WERI-Rb-1 (cell line): Measurements from ENCODE around the gene BAZ1A.

Experiments
- DNase-seq: peaks from one replicate; pipeline ENCODE4 v3.0.0-alpha.2; 2020
- H3K27ac ChIP-seq: fragments of 250-450 bp; sonication (Bioruptor Pico); 2 replicates; pipeline ENCODE4 v1.5.1; 2020; ENCODE audit warnings: mild to moderate bottlenecking, moderate library complexity
- H3K27me3 ChIP-seq: fragments of 250-450 bp; sonication (Bioruptor Pico); 2 replicates; pipeline ENCODE4 v1.5.1; 2021; ENCODE audit warnings: mild to moderate bottlenecking, low read depth, moderate library complexity; ENCODE audit not compliant: insufficient read depth, severe bottlenecking
- H3K36me3 ChIP-seq: fragments of 250-450 bp; sonication (Bioruptor Pico); 2 replicates; pipeline ENCODE4 v1.5.1; 2020; ENCODE audit warnings: mild to moderate bottlenecking, moderate library complexity
- H3K4me3 ChIP-seq: 2 replicates; pipeline ENCODE4 v1.5.1; 2011; ENCODE audit warnings: low read depth, mild to moderate bottlenecking, control low read depth, low read length
- H3K9me3 ChIP-seq: fragments of 250-450 bp; sonication (Bioruptor Pico); 2 replicates; pipeline ENCODE4 v1.5.1; 2021; ENCODE audit warnings: mild to moderate bottlenecking, moderate library complexity; ENCODE audit not compliant: severe bottlenecking
- CTCF ChIP-seq: IDR thresholded peaks from 2 replicates; pipeline ENCODE4 v1.5.1; 2011; ENCODE audit warnings: low read depth, mild to moderate bottlenecking, control low read depth, inconsistent platforms, low read length

BAZ1A gene

GRCh38 chr14:34875031-34875922 is at the start of gene BAZ1A:
Gene BAZ1A, minus strand, starts transcription at chr14:34875360. Its CDS starts 756 bp downstream, at chr14:34874604.
- Histone ChIP-seq H3K4me3 (peak within 1 kb of the TSS; percentile 93), H3K27me3 (no peaks in the 10 kb centered on the region), H3K27ac (peak within 1 kb of the TSS; percentile 95), H3K36me3 (peaks cover 27% of the 10 kb centered on the region), H3K9me3 (no peaks in the 10 kb centered on the region)
- DNase-seq, result peak; percentile 77
- no peak for TF ChIP-seq CTCF

GRCh38 chr14:34920339-34920738 is 45.2 kb upstream of the BAZ1A start:
- H3K4me3 ChIP-seq, result no peak overlapping the region
- no peaks in the 10 kb centered on the region for H3K9me3 ChIP-seq
- no peak for DNase-seq
- H3K36me3 ChIP-seq, result no peaks in the 10 kb centered on the region
- no peak for TF ChIP-seq CTCF
- H3K27me3 ChIP-seq, result no peaks in the 10 kb centered on the region
- H3K27ac ChIP-seq, result no peak overlapping the region

GRCh38 chr14:34913619-34914018 is 38.5 kb upstream of the BAZ1A start:
- H3K4me3 ChIP-seq, result no peak overlapping the region
- no peaks in the 10 kb centered on the region for H3K27me3 ChIP-seq
- no peak overlapping the region for H3K27ac ChIP-seq
- no peak for DNase-seq
- H3K9me3 ChIP-seq, result no peaks in the 10 kb centered on the region
- no peaks in the 10 kb centered on the region for H3K36me3 ChIP-seq
- TF ChIP-seq CTCF, result no peak

GRCh38 chr14:34912966-34913365 is 37.8 kb upstream of the BAZ1A start:
- H3K4me3 ChIP-seq, result no peak overlapping the region
- H3K36me3 ChIP-seq, result no peaks in the 10 kb centered on the region
- no peak overlapping the region for H3K27ac ChIP-seq
- no peak for TF ChIP-seq CTCF
- H3K27me3 ChIP-seq, result no peaks in the 10 kb centered on the region
- DNase-seq, result no peak
- no peaks in the 10 kb centered on the region for H3K9me3 ChIP-seq

- H3K4me3 ChIP-seq, result no peak overlapping the region
- no peaks in the 10 kb centered on the region for H3K9me3 ChIP-seq
- no peak for DNase-seq
- H3K36me3 ChIP-seq, result no peaks in the 10 kb centered on the region
- no peak for TF ChIP-seq CTCF
- H3K27me3 ChIP-seq, result no peaks in the 10 kb centered on the region
- H3K27ac ChIP-seq, result no peak overlapping the region
These were observed 37.0 kb upstream of the BAZ1A start for GRCh38 chr14:34912182-34912581.
